Activated naive CD8-positive, alpha-beta T cell treated with anti-CD3 and anti-CD28 coated beads for 36 hours (primary cell): Measurements from ENCODE around the gene TSSK3. TPM values are rescaled to one million over a fixed set of nuclear protein-coding genes. Genes with fewer than 3 reads are reported as not detected.
"Not testable (repeated sequence)": the region's sequence is repeated elsewhere in the genome, so short reads cannot be mapped to it uniquely, and the experiment has no call there.

Experiments used
- DNase-seq: peaks from one replicate; pipeline ENCODE4 v3.0.0; 2021
- H3K27ac Mint-ChIP-seq: one replicate; pipeline ENCODE4 v1.8.0; 2022; ENCODE audit warnings: mild to moderate bottlenecking, moderate library complexity, mixed read lengths
- H3K27me3 Mint-ChIP-seq: one replicate; pipeline ENCODE4 v1.8.0; 2022; ENCODE audit warnings: mild to moderate bottlenecking, mixed read lengths
- H3K36me3 Mint-ChIP-seq: one replicate; pipeline ENCODE4 v1.8.0; 2021; ENCODE audit warnings: mild to moderate bottlenecking, mixed read lengths
- H3K4me1 Mint-ChIP-seq: one replicate; pipeline ENCODE4 v1.8.0; 2021; ENCODE audit warnings: mixed read lengths
- H3K4me3 Mint-ChIP-seq: one replicate; pipeline ENCODE4 v1.8.0; 2022; ENCODE audit warnings: mild to moderate bottlenecking, moderate library complexity, mixed read lengths
- H3K9me3 Mint-ChIP-seq: one replicate; pipeline ENCODE4 v1.8.0; 2022; ENCODE audit warnings: mixed read lengths
- total RNA-seq, 2 experiments: library from RNA; stranded (reverse); gene quantifications; one replicate each; pipeline ENCODE4 v1.2.3, GENCODE V29; 2021

Gene TSSK3
- total RNA-seq, 2 experiments from 2014 or later, result 0.48 to 0.60 TPM

DNA sequence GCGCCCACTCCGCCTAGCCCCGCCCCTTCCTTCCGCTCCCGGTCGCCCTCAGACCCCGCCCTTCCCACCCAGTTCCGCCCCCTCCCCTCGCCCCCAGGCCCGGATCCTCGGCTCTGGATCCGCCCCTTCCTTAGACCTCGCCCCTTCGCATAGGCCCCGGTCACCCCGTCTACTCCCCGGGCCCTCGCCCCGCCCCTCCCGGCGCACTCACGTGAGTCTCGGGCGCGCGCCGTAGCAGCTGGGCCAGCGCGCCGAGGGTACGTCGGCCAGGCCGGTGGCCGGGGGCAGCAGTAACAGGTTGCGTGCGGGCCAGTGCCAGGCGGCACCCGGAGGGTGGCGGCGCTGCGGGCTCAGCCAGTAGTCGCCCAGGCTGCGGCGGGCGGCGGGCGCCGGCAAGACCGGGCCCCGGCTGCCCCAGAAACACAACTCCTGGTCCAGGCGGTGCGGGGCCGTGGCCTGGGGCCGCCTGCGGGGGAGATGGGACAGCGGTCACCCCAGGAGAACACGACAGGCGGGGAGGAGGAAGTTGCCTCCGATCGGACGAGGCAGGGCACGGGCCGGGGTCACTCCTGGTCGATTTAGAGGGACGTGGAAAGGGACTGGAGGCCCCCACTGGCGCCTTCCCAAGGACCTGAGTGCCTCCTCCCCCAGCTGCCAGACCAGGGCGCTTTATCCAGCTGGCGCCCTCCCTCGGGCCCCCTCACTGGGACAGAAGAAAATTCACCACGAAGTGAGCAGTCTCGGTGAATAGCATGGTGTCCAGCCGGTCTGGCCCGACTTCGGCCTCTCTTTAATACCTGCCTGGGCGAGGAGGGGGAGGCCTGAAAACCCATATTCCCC lies 10.7 kb upstream of the TSSK3 start:
- Mint-ChIP-seq H3K9me3 (peaks cover 6% of the 10 kb centered on the region), H3K27ac (peak overlapping the region; percentile 77), H3K4me3 (peak overlapping the region; percentile 80), H3K36me3 (peaks cover 6% of the 10 kb centered on the region), H3K4me1 (peaks cover 17% of the 10 kb centered on the region), H3K27me3 (no peaks in the 10 kb centered on the region)
- peak; percentile 88 for DNase-seq

DNA sequence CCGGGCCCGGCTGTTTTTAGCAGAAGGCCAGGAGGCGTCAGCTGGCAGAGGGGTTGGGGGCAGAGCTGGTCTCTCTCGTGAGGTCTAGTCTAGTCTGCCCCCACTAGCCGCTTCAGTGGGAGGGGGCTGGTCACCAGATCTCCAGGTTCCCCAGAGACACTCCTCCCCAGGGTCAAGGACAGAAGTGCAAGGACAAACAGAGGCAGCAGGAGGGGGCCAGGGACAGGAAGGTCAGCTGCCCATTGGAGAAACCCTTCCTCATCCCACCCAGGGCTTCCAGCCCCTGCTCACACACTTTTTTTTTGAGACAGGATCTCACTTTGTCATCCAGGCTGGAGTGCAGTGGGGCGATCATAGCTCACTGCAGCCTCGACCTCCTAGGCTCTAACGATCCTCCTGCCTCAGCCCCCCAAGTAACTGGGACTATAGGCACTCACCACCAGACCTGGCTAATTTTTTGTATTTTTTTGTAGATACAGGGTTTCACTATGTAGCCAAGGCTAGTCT lies 10.0 kb upstream of the TSSK3 start:
- Mint-ChIP-seq H3K27me3 (no peaks in the 10 kb centered on the region), H3K36me3 (peaks cover 6% of the 10 kb centered on the region), H3K4me3 (peak overlapping the region; percentile 58), H3K9me3 (peaks cover 6% of the 10 kb centered on the region), H3K4me1 (peaks cover 15% of the 10 kb centered on the region), H3K27ac (no peak overlapping the region)
- no peak for DNase-seq

DNA sequence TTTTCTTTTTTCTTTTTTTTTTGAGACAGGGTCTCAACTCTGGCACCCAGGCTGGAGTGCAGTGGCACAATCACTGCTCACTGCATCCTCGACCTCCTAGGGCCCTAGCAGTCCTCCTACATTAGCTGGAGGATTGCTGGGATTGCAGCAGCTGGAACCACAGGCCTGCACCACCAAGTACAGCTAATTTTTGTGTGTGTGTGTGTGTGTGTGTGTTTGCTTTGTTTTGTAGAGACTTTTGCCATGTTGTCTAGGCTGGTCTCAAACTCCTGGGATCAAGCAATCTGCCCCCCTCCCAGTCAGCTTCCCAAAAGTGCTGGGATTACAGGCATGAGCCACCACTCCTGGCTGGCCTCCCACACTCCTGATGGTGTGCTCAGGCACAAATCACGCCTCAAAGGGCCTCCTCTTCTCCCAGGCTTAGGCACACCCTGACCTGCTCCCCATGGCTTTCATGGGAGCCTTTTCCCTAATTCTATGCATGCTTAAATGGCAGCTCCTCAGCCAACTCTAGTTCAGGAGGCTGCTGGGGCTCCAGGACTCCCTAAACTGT lies 9.4 kb upstream of the TSSK3 start:
- Mint-ChIP-seq H3K4me3 (no peak overlapping the region), H3K36me3 (peaks cover 6% of the 10 kb centered on the region), H3K9me3 (peaks cover 6% of the 10 kb centered on the region)

DNA sequence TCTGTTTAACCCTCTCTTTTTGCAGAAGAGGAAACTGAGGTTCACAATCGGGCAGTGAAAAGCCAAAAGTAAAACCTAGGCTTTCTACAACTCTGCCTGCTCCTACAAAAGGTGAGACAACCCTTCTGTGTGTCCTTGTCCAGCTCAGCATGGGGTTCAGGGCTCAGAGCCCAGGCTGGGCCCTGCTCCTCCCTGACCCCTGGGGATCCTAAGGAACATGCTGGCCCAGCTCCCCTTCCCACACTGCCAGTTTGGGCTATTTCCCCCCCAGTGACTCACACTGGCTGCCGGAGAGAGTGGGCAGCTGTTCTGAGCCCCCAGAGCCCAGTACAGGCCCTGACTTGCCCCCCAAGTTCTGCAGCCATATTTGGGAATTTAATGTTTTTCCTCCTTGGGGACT lies 8.9 kb upstream of the TSSK3 start:
- H3K27ac Mint-ChIP-seq, result no peak overlapping the region
- H3K27me3 Mint-ChIP-seq, result no peaks in the 10 kb centered on the region
- H3K4me1 Mint-ChIP-seq, result peaks cover 18% of the 10 kb centered on the region
- DNase-seq, result no peak
- H3K36me3 Mint-ChIP-seq, result peaks cover 6% of the 10 kb centered on the region
- no peak overlapping the region for H3K4me3 Mint-ChIP-seq
- peaks cover 6% of the 10 kb centered on the region for H3K9me3 Mint-ChIP-seq

More for the DNA sequence above, 9.4 kb upstream of the TSSK3 start:
- H3K27me3 Mint-ChIP-seq, result no peaks in the 10 kb centered on the region
- no peak for DNase-seq
- peaks cover 15% of the 10 kb centered on the region for H3K4me1 Mint-ChIP-seq
- no peak overlapping the region for H3K27ac Mint-ChIP-seq

DNA sequence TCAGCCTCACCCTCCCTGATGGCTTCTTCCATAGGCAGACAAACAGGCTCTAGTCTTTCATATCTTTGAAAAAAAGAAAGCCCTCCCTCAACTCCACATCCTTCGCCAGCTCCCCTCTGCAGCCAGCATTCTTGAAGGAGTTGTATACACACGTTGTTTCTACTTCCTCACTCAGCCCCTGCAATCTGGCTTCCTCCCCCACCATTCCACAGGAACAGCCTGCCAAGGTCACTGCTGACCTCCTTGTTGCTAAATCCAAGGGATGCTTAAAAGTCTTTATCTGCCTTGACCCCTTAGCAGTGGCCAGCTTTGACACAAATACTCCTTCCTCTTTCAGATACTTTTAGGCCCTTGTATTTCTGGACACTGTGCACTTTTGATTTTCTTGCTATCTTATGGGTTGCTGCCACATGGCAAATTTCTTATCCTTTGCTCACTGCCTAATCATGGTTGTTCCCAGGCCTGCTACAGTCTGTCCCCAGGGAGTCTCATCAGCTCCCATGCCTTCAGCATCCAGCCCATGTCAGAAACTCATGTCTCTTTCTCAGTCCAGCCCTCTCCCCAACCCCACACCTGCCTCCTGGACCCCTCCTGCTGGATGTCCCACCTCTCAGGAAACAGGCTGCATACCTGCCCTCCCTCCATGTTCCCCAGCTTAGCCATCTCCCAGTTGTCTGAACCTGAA lies 8.3 kb upstream of the TSSK3 start:
- Mint-ChIP-seq H3K36me3 (peaks cover 6% of the 10 kb centered on the region), H3K27ac (no peak overlapping the region)

DNA sequence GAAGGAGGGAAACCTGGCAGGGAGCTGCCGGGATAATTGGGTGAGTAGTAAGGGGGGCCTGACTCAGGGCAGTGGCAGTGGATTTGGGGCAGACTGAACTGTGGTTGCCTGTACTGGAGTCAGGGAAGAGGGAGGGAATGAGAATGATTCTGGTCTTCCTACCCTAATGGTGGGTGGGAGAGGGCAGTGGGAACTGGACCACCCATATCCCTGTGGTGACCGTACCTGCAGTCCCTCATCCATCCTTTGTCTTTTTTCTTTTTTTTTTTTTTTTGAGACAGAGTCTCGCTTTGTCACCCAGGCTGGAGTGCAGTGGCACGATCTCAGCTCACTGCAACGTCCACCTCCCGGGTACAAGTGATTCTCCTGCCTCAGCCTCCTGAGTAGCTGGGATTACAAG lies 6.6 kb upstream of the TSSK3 start:
- not testable (repeated sequence) for H3K27me3 Mint-ChIP-seq, DNase-seq, H3K4me3 Mint-ChIP-seq, H3K36me3 Mint-ChIP-seq, H3K27ac Mint-ChIP-seq, H3K9me3 Mint-ChIP-seq
- peaks cover 18% of the 10 kb centered on the region for H3K4me1 Mint-ChIP-seq

More for the DNA sequence above, 8.3 kb upstream of the TSSK3 start:
- Mint-ChIP-seq H3K9me3 (peaks cover 6% of the 10 kb centered on the region), H3K27me3 (no peaks in the 10 kb centered on the region), H3K4me3 (no peak overlapping the region), H3K4me1 (peaks cover 16% of the 10 kb centered on the region)
- DNase-seq, result no peak

DNA sequence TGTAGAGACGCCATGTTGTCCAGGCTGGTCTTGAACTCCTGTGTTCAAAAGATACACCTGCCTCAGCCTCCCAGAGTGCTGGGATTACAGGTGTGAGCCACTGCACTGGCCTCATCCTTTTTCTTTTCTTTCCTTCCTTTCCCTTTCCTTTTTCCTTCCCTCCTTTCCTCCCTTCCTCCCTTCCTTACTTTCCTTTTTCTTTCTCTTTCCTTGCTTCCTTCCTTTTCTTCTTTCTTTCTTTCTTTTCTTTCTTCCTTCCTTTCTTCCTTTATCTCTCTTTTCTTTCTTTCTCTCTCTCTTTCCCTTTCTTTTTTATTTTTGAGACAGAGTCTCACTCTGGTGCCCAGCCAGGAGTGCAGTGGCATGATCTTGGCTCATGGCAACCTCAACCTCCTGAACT lies 5.9 kb upstream of the TSSK3 start:
- no peak for DNase-seq
- Mint-ChIP-seq H3K4me1 (peaks cover 21% of the 10 kb centered on the region), H3K27ac (no peak overlapping the region), H3K27me3 (no peaks in the 10 kb centered on the region), H3K4me3 (no peak overlapping the region), H3K9me3 (no peaks in the 10 kb centered on the region), H3K36me3 (peaks cover 7% of the 10 kb centered on the region)

DNA sequence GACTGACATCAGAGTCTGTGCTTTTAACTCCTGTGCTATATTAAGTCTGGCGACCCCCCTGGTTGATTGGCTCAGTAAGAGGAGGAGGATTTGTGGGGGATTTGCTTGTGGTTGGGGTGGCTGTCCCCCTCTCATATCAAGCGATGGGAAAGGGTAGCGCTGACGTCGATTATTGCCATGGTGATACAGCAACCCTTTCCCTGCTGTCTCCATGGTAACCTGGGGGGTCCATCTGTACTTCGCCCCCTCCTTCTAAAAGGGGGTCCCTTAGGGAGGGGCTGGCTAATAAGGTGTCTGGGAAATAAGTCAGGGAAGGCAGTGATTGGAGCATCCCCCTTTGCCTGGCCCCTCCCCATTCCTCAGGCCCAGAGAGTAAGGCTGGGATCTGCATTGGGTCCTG lies 4.7 kb upstream of the TSSK3 start:
- H3K4me1 Mint-ChIP-seq, result peaks cover 25% of the 10 kb centered on the region
- peaks cover 7% of the 10 kb centered on the region for H3K36me3 Mint-ChIP-seq
- no peaks in the 10 kb centered on the region for H3K9me3 Mint-ChIP-seq
- no peaks in the 10 kb centered on the region for H3K27me3 Mint-ChIP-seq
- H3K27ac Mint-ChIP-seq, result no peak overlapping the region
- H3K4me3 Mint-ChIP-seq, result no peak overlapping the region
- no peak for DNase-seq

DNA sequence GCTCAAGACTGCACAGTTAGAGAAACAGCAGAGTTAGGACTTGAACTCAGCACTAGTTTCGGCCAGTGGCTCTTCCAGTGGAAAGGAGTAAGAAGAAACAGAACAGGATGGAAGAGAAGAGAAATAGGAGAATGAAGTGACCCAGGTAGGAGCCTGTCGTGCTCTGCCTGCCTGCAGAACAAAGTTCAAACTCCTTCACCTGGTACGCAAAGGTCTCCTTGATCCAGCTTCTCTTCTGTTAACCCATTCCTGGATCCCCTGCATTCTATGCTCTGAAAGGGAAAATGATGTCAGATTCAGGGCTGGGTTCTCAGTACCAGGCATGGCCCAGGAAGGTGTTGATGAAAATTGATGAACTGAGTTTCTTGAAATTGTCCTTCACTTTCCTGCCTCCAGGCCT lies 3.9 kb upstream of the TSSK3 start:
- H3K36me3 Mint-ChIP-seq, result peaks cover 12% of the 10 kb centered on the region
- no peak overlapping the region for H3K4me3 Mint-ChIP-seq
- peaks cover 25% of the 10 kb centered on the region for H3K4me1 Mint-ChIP-seq
- no peaks in the 10 kb centered on the region for H3K9me3 Mint-ChIP-seq
- H3K27me3 Mint-ChIP-seq, result no peaks in the 10 kb centered on the region
- DNase-seq, result no peak
- no peak overlapping the region for H3K27ac Mint-ChIP-seq

DNA sequence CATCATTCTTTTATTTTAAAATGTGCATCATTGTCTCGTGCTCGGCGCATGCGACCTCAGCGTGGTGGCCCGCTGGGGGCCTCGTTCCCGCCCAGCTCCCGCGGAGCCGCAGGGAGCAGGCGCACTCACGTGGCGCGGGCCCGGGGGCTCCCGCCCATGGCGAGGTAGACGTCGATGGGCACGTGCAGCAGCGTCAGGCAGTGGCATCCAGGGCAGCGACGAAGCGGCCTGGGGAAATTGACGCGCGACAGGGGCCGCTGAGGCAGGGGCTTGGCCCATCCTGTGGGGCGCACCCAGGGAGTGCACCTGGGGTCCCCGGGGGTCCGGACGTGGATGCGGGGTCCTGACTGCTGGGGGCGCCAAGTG lies 1.0 kb upstream of the TSSK3 start:
- Mint-ChIP-seq H3K27ac (no peak overlapping the region), H3K27me3 (no peaks in the 10 kb centered on the region), H3K36me3 (peaks cover 13% of the 10 kb centered on the region), H3K4me3 (no peak overlapping the region), H3K4me1 (peaks cover 27% of the 10 kb centered on the region), H3K9me3 (no peaks in the 10 kb centered on the region)
- DNase-seq, result no peak

DNA sequence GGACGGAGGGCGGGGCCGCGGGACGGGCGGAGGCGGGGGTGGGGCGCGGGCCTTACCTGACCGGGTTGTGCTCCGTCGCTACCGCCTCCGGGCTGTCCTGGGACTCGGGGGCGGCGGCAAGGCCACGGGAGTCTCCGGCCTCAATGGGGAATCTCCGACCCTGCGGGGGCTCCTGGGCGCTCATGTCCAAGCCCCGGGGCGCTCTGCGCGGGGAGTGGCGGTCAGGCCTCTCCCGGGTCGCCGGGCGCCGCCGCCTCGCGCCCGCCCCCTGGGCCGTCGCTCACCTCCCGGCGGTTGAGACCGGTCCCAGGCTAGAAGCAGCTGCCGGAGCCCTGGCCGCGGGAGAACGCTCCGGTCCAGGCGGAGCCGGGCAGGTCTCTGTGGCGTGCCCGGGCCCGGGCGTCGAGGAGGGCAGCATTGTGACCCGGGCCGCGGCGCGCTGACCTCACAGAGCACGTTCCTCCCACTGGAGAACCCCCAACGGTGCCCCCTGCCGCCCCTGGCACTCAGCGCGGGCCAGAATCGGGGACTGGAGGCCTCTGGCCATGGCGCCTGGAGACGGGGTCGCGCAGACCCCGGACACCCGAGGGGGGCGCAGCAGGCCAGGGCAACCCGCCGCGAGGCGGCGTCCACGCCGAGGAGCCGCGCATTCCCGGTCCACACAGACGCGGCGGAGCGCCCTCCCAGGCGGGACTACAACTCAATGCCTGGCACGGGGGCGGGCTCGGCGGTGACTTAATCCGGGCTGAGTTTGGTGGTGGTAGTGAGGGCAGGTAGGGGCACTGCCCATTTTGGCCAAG lies 465 bp upstream of the TSSK3 start:
- Mint-ChIP-seq H3K27ac (no peak overlapping the region), H3K9me3 (no peaks in the 10 kb centered on the region), H3K27me3 (no peaks in the 10 kb centered on the region), H3K4me1 (peaks cover 27% of the 10 kb centered on the region), H3K36me3 (peaks cover 13% of the 10 kb centered on the region), H3K4me3 (no peak overlapping the region)
- peak; percentile 37 for DNase-seq

DNA sequence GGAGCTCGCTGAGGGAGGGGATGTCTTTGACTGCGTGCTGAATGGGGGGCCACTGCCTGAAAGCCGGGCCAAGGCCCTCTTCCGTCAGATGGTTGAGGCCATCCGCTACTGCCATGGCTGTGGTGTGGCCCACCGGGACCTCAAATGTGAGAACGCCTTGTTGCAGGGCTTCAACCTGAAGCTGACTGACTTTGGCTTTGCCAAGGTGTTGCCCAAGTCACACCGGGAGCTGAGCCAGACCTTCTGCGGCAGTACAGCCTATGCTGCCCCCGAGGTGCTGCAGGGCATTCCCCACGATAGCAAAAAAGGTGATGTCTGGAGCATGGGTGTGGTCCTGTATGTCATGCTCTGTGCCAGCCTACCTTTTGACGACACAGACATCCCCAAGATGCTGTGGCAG lies 1.4 kb downstream of the TSSK3 start:
- no peaks in the 10 kb centered on the region for H3K9me3 Mint-ChIP-seq

DNA sequence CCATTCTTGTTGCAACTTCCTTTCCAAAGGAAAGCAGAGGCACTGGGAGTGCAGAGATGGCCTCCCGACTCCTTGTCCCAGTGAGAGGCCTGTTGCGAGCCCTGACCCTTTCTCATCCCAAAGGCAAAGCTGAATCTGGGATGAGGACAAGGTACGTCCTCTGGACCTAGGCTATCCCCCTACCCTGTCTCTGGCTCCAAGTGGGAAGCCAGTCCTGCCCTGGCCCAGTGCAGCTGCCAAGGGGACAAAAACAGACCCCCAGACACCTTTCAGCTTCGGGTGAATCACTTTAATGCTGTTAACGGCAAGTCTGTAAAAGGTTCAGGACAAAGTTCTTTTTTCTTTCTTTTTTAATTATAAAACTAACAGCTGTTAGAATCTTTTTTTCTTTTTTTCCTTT lies 2.5 kb downstream of the TSSK3 start:
- Mint-ChIP-seq H3K36me3 (peaks cover 11% of the 10 kb centered on the region), H3K4me3 (no peak overlapping the region), H3K27ac (no peak overlapping the region)

More for the DNA sequence above, 1.4 kb downstream of the TSSK3 start:
- peaks cover 23% of the 10 kb centered on the region for H3K4me1 Mint-ChIP-seq
- DNase-seq, result no peak
- H3K27ac Mint-ChIP-seq, result peak overlapping the region; percentile 3
- no peak overlapping the region for H3K4me3 Mint-ChIP-seq
- H3K36me3 Mint-ChIP-seq, result peaks cover 13% of the 10 kb centered on the region
- no peaks in the 10 kb centered on the region for H3K27me3 Mint-ChIP-seq

DNA sequence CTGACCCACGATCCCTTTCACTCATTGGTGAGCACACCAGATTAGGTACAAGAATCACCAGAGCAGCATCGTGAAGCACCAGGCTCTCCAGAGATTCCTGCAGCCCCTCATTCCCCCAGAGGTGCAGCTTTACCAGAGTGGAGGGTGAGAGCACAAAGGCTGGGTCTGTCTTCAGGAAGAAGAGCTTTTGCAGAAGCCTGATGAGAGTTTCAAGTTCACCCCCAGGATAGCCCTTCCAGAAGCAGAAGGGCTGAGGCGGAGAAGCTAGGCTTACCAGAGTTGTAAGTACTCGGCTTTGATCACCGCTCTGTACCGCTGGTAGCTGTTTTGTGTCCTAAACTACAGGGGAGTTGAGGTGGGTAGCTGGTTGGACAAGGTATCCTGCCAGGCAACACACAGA lies 3.1 kb downstream of the TSSK3 start:
- Mint-ChIP-seq H3K27me3 (no peaks in the 10 kb centered on the region), H3K27ac (no peak overlapping the region), H3K36me3 (peaks cover 10% of the 10 kb centered on the region), H3K4me1 (peaks cover 11% of the 10 kb centered on the region), H3K4me3 (no peak overlapping the region), H3K9me3 (no peaks in the 10 kb centered on the region)
- no peak for DNase-seq

More for the DNA sequence above, 2.5 kb downstream of the TSSK3 start:
- Mint-ChIP-seq H3K27me3 (no peaks in the 10 kb centered on the region), H3K9me3 (no peaks in the 10 kb centered on the region), H3K4me1 (peaks cover 17% of the 10 kb centered on the region)
- no peak for DNase-seq
